K562 (cell line): Measurements from ENCODE around the gene SCAF11. TPM values are rescaled to one million over a fixed set of nuclear protein-coding genes. Genes with fewer than 3 reads are reported as not detected.
A peak's percentile ranks its signal among the peaks of the same experiment; 100 is the strongest.
"Not testable (repeated sequence)": the region's sequence is repeated elsewhere in the genome, so short reads cannot be mapped to it uniquely, and the experiment has no call there.

Experiments
- ATAC-seq: fragments of 200-7000 bp; cut with Tn5 transposase; 3 replicates; pipeline ENCODE4 v1.9.1; 2020; ENCODE audit warnings: moderate library complexity
- BruUV-seq: library from RNA; stranded (reverse); fragments of 400-500 nt; replicated peaks from 2 replicates; lab custom pipeline; 2021; lab: Mats Ljungman, UMichigan
- CTCF ChIA-PET: fragments of 300-600 bp; formaldehyde crosslinking; extraction: SDS; loops from one replicate; lab custom pipeline; 2021; ENCODE audit warnings: low intra/inter-chr PET ratio; lab: Yijun Ruan, JAX
- POLR2A ChIA-PET: fragments of 300-600, 350-650 bp; sonication (Branson Sonifier 250); formaldehyde crosslinking; extraction: SDS; loops from one replicate; lab custom pipeline; 2021; ENCODE audit warnings: antibody characterized with exemption, inconsistent platforms; lab: Yijun Ruan, JAX
- DNase-seq, 4 experiments: peaks; one replicate each; pipeline versions ENCODE4 v3.0.0 to v3.0.0-alpha.2; 2011 to 2018; ENCODE audit warnings: low spot score in 3 of 4, mixed read lengths in 3 of 4; ENCODE audit errors: extremely low read depth in 1 of 4
- FAIRE-seq: peaks from 2 replicates; lab custom pipeline; 2011; peaks lifted over from hg19 to GRCh38; lab: Jason Lieb, UNC
- H2AFZ ChIP-seq: 2 replicates; pipeline ENCODE4 v1.6.0; 2011; ENCODE audit warnings: low read depth, low read length, control low read depth, inconsistent platforms
- H3K27ac ChIP-seq: fragments of 200-600 bp; 3 replicates; pipeline ENCODE4 v1.8.0; 2011; ENCODE audit warnings: low read depth, mild to moderate bottlenecking, control low read depth, inconsistent platforms, low read length, moderate library complexity, mixed read lengths; ENCODE audit errors: extremely low read depth
- H3K27me3 ChIP-seq, 2 experiments: fragments of 300-600 bp in 1 of 2; 2 replicates in 1 of 2; 3 replicates in 1 of 2; pipeline versions ENCODE4 v1.6.0 to v1.8.0; 2011; ENCODE audit warnings: inconsistent platforms in 2 of 2, low read length in 2 of 2, mild to moderate bottlenecking in 1 of 2, mixed read lengths in 1 of 2, moderate library complexity in 1 of 2; ENCODE audit not compliant: control insufficient read depth in 2 of 2, insufficient read depth in 2 of 2
- H3K36me3 ChIP-seq: fragments of 300-600 bp; 3 replicates; pipeline ENCODE4 v1.8.0; 2011; ENCODE audit warnings: mild to moderate bottlenecking, low read length, inconsistent platforms; ENCODE audit not compliant: control insufficient read depth, insufficient read depth
- H3K4me1 ChIP-seq, 2 experiments: fragments of 200-600 bp in 1 of 2; replicated peaks in 1 of 2; 2 replicates in 1 of 2; 3 replicates in 1 of 2; pipeline versions ENCODE4 v1.5.1 to v1.8.0; 2011; ENCODE audit warnings: inconsistent platforms in 2 of 2, low read length in 2 of 2, mild to moderate bottlenecking in 1 of 2, mixed read lengths in 1 of 2, moderate library complexity in 1 of 2; ENCODE audit not compliant: control insufficient read depth in 2 of 2, insufficient read depth in 2 of 2
- H3K4me2 ChIP-seq: 2 replicates; pipeline ENCODE4 v1.6.1; 2011; ENCODE audit warnings: low read length, control low read depth, inconsistent platforms, mixed read lengths; ENCODE audit not compliant: insufficient read depth
- H3K4me3 ChIP-seq: fragments of 200-600 bp; sonication (generic), shearing (Covaris generic); 2 replicates; pipeline ENCODE4 v1.5.1; 2016; ENCODE audit warnings: control low read depth, inconsistent platforms
- H3K79me2 ChIP-seq: fragments of 200-600 bp; 3 replicates; pipeline ENCODE4 v1.8.0; 2011; ENCODE audit warnings: low read length, inconsistent platforms; ENCODE audit not compliant: control insufficient read depth, insufficient read depth
- H3K9ac ChIP-seq, 2 experiments: 2 replicates each; pipeline versions ENCODE4 v1.6.0 to v1.6.1; 2011; ENCODE audit warnings: low read depth in 2 of 2, low read length in 2 of 2, control low read depth in 1 of 2, inconsistent platforms in 1 of 2, mild to moderate bottlenecking in 1 of 2, mixed read lengths in 1 of 2; ENCODE audit not compliant: insufficient read depth in 1 of 2
- H3K9me1 ChIP-seq: one replicate; pipeline ENCODE4 v1.6.0; 2011; ENCODE audit warnings: inconsistent platforms, mild to moderate bottlenecking, low read length, moderate library complexity; ENCODE audit not compliant: control insufficient read depth, insufficient read depth
- H3K9me3 ChIP-seq: replicated peaks from 2 replicates; pipeline ENCODE4 v1.5.1; 2011; ENCODE audit warnings: low read depth, low read length, inconsistent platforms; ENCODE audit not compliant: control insufficient read depth, insufficient read depth
- H4K20me1 ChIP-seq: replicated peaks from 2 replicates; pipeline ENCODE4 v1.6.1; 2011; ENCODE audit warnings: low read length, inconsistent platforms, mixed read lengths; ENCODE audit not compliant: control insufficient read depth, insufficient read depth
- BRF1 ChIP-seq: IDR thresholded peaks from 3 replicates; pipeline ENCODE4 v1.6.1; 2011; ENCODE audit warnings: borderline replicate concordance, mild to moderate bottlenecking; ENCODE audit not compliant: insufficient read length; ENCODE audit errors: extremely low read depth
- POLR3G ChIP-seq: IDR thresholded peaks from 2 replicates; pipeline ENCODE4 v1.6.1; 2011; ENCODE audit not compliant: insufficient read length, insufficient replicate concordance; ENCODE audit errors: extremely low read depth
- WGBS: fragments of 100-300 bp; shearing (Covaris generic); methylation state at CpG from one replicate; pipeline ENCODE4 v1.1.6; 2016; ENCODE audit warnings: low coverage, mixed read lengths; ENCODE audit not compliant: insufficient coverage; ENCODE audit errors: missing lambda C conversion rate; 5-methylcytosine and 5-hydroxymethylcytosine counted together
- in situ Hi-C: fragments of 300-500 bp; cut with MboI; formaldehyde crosslinking; loops from 4 replicates; pipeline ENCODE4 v1.15.0; 2018; ENCODE audit warnings: inconsistent platforms, mixed read lengths
- intact Hi-C: fragments of 100-400 bp; cut with micrococcal nuclease; formaldehyde crosslinking; loops from 2 replicates; pipeline ENCODE4 v1.14.2; 2022
- polyA plus RNA-seq, 8 experiments: library from polyadenylated mRNA; depleted of rRNA in 4 of 8; stranded (reverse) in 5 of 8; unstranded in 3 of 8; fragments of >200 nt; fragmentation: Nextera tagmentation in 2 of 8; fragmentation: Illumina TruSeq in 1 of 8; extraction: Ambion mirVana in 2 of 8; extraction: Trizol in 1 of 8; gene quantifications; 2 replicates each; pipeline versions ENCODE4 v1.2.1 to v1.2.3, GENCODE V29; 2011 to 2014; ENCODE audit warnings: inconsistent platforms in 1 of 8, missing spikeins in 1 of 8
- total RNA-seq, 7 experiments: library from RNA; depleted of rRNA in 6 of 7; stranded (reverse); fragments of >200 nt in 6 of 7; fragmentation: Illumina TruSeq in 2 of 7; extraction: Trizol in 2 of 7; gene quantifications; 2 replicates each; pipeline versions ENCODE4 v1.2.1 to v1.2.3, GENCODE V29; 2011 to 2021; ENCODE audit warnings: low replicate concordance in 1 of 7

SCAF11 gene
- total and polyA plus RNA-seq, 9 of the 15 experiments (the other 6 are each of a cell fraction or from before 2014, with no cell fraction given) = 30.4 to 119 (median 80.0) TPM

GRCh38 chr12:46020768-46021167 is 30.4 kb upstream of the SCAF11 start:
- no peak overlapping the region for H3K9ac ChIP-seq
- no peaks in the 10 kb centered on the region for H3K79me2 ChIP-seq
- no peaks in the 10 kb centered on the region for H3K4me1 ChIP-seq
- no peaks in the 10 kb centered on the region for H3K9me1 ChIP-seq
- H3K9me3 ChIP-seq = no peaks in the 10 kb centered on the region
- intact Hi-C loops = no loop called here
- no peak for FAIRE-seq
- H3K4me2 ChIP-seq = no peak overlapping the region
- TF ChIP-seq POLR3G (no peak), BRF1 (no peak)
- TF ChIP-seq, all 486 proteins: peak for 0
- POLR2A ChIA-PET = no interaction called here
- H2AFZ ChIP-seq = no peak overlapping the region
- no peaks in the 10 kb centered on the region for H4K20me1 ChIP-seq
- CTCF ChIA-PET = no interaction called here
- DNase-seq = no peak
- ATAC-seq = no peak
- no peaks in the 10 kb centered on the region for H3K36me3 ChIP-seq
- no TSS peak for BruUV-seq
- no peak overlapping the region for H3K4me3 ChIP-seq
- in situ Hi-C loops = no loop called here
- no peaks in the 10 kb centered on the region for H3K27me3 ChIP-seq
- H3K27ac ChIP-seq = no peak overlapping the region

- ATAC-seq, in situ Hi-C loops, H3K9ac ChIP-seq, H3K9me3 ChIP-seq, POLR2A ChIA-PET, H3K27me3 ChIP-seq, H3K4me2 ChIP-seq, BruUV-seq, H3K9me1 ChIP-seq, CTCF ChIA-PET, H3K4me1 ChIP-seq, H3K4me3 ChIP-seq, DNase-seq, intact Hi-C loops, H3K36me3 ChIP-seq, H3K27ac ChIP-seq, H4K20me1 ChIP-seq, H3K79me2 ChIP-seq, FAIRE-seq: not testable (repeated sequence)
- 9% methylated on average over 4 of the region's 4 CpGs for WGBS
- 0 out of 2 replicates have a peak overlapping the region, but pooled peaks have one; percentile 51 for H2AFZ ChIP-seq
These were observed 28.3 kb upstream of the SCAF11 start for GRCh38 chr12:46018712-46019111.

- WGBS = 47% methylated on average over 3 of the region's 33 CpGs
These were observed 27.5 kb upstream of the SCAF11 start for GRCh38 chr12:46017866-46018375.

More at GRCh38 chr12:46017866-46018375, 27.5 kb upstream of the SCAF11 start:
- BruUV-seq, H3K4me1 ChIP-seq, in situ Hi-C loops, H3K9me3 ChIP-seq, CTCF ChIA-PET, H4K20me1 ChIP-seq, H3K79me2 ChIP-seq, H3K36me3 ChIP-seq, DNase-seq, H3K27ac ChIP-seq, H3K4me2 ChIP-seq, H3K27me3 ChIP-seq, FAIRE-seq, H3K4me3 ChIP-seq, H2AFZ ChIP-seq, H3K9ac ChIP-seq, POLR2A ChIA-PET, H3K9me1 ChIP-seq, ATAC-seq, intact Hi-C loops: not testable (repeated sequence)
